Endometrium (tissue), 2 donors: Measurements from ENCODE around the gene COG5.

Experiments
- FAIRE-seq: peaks from 2 replicates; lab custom pipeline; 2012; peaks lifted over from hg19 to GRCh38; lab: Jason Lieb, UNC
- donor health status: control.
- donor health status: control.

COG5 gene

DNA sequence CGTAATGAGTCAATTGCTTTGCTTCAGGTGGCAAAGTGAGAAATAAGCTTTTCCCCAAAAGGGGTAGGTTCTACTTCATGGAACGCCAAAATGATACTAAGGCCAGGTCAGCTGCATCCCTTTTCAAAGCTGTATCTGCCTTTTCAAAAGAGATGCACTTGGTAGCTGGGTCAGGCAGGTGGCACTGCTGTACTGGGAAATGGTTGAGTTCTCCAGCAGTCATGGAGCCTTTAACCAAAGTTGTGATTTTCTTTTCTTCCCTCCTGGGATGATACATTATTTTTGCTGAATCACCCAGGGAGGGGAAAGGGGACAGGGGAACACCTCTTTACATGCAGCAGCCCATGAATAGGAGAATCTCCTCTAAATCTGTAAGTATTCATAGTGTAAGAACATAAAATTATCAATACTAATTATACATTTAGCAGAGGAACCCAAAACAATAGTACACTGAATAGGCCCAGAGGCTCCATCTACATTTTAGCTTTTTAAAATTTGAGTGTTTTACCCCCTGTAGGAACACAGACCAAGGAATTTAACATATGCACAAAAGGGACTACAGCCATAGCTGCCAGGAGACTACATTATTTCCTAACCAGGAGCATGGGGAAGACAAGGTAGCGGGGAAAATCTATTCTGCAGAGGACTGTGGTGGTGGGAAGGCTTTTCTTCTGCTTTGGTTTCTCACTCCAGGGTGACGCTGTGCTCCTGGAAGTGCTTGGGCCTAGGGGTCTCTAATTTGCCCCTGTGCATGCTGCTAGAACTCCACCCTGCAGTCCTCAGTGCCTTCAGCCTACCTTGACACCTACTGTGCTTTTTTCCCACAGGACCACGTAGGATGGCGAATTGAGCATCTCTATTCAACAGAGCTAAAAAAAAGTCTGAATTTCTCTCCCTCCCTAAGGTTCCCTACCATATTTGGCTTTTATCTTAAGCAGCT is 100.3 kb downstream of the COG5 start:
- peak; percentile 72 for FAIRE-seq

DNA sequence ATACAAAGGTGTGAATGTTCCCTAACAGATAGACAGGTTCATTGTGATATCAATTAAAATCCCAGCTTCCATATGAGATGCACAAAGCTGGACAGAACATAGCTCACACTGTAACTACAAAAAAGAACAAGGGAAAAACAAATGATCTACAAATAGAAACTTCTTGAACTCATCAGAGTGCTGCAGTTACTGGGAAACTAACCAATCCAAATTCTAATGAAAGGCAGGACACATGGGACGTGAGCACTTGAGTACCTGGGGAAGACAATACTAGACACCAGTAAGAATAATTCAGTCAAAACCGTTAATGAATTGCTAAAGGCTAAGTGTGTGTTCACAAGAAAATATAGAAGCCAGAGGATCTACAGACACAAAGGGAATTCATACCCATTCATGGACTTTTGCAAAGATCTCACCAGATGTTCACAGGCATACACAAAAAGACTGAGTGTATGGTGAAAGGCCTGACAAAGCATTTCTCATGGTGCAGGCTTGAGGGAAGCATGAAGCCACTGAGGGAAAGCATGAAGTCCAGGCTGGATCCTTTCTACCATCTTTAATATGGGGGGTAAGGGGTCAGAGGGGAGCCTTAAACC is 101.7 kb downstream of the COG5 start:
- FAIRE-seq: no peak

DNA sequence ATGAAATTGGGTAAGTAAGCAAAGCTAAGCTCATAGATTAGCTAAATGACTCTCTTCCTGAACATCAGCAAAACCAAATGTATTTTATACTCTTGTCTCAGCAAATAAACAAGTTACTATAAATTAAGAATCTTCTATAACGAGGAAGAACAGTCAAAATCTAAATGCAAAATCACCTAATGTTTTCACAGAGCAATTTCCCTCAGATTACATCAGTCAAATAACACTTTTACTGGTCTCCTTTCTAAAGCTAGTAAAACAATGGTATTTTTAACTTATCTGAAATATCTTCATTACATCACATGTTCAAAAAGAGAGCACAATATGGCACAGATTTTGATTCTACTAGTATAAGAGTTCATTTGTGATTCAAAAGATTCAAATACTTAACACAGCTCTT is 110.3 kb downstream of the COG5 start:
- no peak for FAIRE-seq

DNA sequence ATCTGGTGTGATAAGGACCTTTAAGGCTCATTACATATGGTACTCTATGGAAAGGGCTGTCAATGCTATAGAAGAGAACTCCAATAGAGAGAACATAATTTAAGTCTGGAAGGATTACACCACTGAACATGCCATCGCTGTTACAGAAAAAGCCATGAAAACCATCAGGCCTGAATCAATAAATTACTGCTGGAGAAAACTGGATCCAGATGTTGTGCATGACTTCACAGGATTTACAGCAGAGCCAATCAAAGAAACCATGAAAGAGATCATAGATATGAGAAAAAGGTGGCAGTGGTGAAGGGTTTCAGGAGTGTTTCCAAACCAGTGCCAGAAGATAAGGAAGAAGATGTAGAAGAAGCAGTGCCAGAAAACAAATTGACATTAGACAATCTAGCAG is 112.8 kb downstream of the COG5 start:
- no peak for FAIRE-seq

DNA sequence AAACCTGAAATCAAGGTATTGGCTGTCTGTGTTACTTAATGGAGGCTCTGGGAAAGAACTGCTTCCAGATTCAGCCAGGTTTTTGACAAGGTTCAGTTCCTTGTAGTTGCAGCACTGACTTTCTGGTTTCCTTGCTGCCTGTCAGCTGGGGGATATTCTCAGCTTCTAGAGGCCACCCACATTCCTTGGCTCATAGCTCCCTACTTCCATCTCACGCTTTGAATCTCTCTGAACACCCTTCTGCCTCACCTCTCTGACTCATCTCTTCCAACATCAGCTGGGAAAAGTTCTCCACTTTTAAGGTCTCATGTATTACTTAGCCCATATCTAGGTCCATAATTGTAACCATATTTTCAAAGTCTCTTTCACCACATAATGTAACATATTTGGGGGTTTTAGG is 116.7 kb downstream of the COG5 start:
- FAIRE-seq: no peak

DNA sequence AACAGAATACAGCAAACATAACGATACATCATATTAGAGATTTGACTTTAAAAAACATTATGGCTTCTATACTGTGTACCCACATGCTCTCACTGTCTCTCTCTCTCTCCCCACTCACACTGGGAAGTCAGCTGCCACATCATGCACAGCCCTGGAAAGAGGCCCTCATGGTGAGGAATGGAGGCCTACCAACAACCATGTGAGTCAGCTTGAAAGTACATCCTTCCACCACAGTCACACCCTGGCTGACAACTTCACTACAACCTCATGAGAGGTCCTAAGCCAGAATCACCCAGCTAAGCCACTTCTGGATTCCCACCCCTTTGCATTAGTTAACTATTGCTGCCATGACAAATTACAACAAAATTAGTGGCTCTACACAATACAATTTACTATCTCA is 117.2 kb downstream of the COG5 start:
- FAIRE-seq: no peak

DNA sequence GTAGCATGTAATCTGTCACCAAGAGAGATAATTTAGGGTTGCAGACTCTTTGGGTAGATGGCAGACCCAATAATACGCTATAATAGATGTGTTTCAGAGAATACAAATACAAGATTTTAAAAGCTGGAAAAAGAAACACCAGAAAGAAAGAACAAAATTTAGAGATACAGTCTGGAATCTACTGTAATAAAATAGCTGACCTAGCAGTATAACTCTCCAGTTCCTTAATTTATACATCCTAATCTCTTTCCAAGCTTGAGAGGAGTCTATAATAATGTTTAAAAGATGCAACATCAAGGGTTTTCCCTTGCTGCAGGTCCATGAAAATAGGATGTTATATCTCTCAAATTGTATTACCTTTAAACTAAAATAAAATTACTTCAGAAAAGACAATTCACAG is 121.0 kb downstream of the COG5 start:
- FAIRE-seq: no peak

DNA sequence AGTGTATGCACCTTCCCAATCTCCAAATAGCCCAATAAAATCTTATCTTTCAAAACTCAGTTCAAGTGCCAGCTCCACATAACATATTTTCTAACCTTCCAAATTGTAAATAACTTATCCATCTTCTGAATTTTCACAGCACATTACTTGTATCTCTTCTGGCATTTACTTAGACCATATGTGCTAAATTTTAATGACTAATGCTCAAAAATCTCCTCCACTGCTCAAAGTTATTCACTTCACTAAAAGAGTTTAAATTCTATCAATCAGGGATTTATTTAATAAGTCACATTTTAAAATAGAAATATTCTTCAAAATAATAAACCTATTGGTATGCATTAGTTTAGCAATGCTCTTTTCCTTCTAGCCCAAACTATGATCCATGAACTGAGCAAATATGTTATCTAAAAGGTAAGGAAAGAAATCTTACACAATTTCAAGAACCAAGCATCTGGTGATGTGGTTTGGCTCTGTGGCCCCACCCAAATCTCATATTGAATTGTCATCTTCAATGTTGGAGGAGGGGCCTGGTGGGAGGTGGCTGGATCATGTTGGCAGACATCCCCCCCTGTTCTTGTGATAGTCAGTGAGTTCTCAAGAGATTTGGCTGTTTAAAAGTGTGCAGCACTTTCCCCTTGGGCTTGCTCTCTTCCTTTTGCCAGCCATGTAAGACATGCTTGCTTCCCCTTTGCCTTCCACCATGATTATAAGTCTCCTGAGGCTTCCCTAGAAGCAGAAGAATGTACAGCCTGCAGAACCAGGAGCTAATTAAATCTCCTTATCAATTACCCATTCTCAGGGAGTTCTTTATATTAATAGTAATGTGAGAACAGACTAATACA is 121.9 kb downstream of the COG5 start:
- no peak for FAIRE-seq

DNA sequence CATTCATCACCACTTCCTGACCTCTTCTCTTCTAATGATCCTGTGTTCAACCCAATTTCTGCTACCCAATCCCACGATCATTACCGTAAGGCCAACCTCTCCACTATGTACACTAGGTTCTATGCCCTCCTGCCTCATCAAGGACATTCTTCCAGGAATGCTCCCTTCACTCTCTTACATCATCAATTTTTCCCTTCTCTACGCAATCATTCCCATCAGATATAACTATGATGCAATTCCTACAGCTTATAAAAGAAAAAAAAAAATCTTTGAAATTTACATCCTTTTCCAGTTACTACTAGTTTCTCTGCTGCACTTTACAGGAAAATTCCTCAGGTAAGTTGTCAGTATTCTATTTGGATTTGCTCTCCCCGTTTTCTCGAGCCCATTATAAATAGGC is 124.7 kb downstream of the COG5 start:
- no peak for FAIRE-seq

DNA sequence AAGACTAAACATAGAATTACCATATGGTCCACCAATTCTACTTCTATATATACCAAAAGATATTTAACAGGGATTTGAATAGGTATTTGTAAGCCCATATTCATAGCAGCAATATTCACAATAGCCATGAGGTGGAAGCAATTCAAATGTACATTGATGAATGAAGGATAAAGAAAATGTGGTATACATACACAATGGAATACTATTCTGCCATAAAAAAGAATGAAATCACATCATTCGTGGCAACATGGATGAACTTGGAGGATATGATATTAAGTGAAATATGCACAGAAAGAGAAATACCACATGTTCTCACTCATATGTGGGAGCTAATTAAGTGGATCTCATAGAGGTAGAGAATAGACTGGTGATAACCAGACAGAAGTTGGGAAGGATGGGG is 128.0 kb downstream of the COG5 start:
- no peak for FAIRE-seq

DNA sequence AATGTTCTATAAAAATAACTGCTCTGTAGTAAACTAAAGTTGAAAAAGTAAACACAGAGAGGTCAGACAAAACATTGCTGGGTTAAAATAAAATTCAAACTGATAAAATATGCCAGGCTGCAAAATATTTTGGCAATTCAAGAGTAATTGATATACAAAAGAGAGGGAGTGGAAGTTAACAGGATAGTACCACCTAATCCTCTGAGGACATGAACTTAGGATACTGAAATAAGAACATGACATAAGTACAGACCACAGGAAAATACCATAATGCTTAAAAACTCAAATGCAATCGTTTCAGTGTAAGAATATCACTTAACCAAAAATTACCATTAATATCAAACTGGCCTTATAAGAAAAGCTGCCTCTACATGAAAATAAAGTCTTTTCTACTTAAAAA is 131.5 kb downstream of the COG5 start:
- FAIRE-seq: no peak

DNA sequence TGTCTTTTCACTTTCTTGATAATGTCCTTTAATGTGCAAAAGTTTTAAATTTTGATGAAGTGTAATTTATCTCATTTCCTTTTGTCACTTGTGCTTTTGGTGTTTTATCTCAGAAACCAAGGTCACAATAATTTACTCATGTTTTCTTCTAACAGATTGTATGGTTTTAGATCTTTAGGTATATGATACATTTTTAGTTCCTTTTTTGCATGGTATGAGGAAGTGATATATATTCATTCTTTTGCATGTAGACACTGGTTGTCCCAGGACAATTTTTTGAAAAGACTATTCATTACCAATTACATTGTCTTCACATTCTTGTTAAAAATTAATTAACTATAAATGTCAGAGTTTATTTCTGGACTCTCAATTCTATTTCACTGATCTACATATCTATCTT is 133.7 kb downstream of the COG5 start:
- no peak for FAIRE-seq

DNA sequence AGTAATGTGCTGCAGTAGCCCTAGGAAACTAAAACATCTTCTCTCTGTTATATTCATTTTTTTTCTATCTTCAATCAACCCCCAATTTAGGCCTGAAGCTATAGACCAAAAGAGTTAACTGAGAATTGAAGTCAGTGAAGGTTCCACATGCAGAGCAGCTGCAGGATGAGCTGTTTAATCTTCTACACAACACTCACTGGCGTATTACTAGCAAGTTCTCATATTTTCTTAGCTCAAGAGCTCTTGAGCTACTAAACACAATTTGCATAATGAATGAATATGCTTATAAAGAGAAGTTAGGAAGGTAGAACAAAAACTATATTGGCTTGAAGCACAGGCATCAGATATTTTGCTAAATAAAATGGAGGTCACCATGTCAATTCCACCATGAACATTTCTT is 135.1 kb downstream of the COG5 start:
- no peak for FAIRE-seq

DNA sequence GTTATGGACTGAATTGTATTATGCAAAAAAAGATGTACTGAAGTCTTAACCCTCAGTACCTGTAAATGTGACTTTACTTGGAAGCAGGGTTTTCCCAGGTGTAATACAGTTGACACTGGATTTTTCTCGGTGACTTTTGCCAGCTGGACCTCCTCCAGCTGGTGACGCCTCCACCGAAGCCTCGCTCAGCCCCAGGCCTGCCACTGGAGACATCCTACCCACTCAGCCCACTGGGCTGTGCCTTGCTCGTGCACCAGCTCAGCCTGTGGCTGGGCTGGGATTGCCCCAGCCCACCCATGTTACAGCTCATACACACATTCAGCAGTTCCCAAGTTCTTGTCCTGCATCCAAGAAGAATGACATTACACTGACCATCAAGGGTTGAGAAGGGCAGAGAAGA is 136.3 kb downstream of the COG5 start:
- no peak for FAIRE-seq

DNA sequence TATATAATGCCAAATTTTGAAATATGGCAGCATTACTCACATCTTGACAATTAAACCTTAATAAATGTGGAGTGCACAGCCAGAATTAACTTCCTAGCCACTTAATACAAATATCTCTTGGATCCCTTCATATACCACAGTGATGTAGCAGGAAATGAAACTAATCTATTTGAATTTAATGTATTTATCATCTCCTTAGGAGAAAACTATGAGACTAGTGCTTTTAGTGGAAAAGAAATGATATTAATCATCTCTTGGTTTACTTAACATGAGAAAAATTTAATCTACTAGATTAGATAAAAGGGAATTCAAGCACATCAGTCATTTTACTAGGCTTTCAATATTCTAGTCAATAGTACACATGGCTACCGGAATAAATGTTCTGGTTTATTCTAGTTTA is 149.5 kb downstream of the COG5 start:
- no peak for FAIRE-seq

DNA sequence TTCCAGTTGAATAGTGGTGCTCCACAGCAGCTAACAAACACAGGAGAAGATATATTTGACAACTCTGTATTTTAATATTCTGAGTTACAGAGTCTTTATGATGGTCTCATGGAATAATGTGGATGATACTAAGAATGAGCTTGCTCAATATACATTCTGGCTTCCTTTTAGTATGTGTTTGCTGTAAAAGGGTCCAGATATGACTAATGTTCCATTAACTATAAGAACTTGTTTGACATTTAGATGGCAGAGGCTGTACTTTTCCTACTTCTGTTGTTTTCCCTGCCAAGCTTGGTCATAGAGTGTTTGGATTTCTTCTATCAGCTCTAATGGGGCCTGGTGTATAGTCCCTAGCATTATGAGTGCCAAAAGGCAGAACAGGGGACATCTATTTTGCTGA is 155.4 kb downstream of the COG5 start:
- no peak for FAIRE-seq

DNA sequence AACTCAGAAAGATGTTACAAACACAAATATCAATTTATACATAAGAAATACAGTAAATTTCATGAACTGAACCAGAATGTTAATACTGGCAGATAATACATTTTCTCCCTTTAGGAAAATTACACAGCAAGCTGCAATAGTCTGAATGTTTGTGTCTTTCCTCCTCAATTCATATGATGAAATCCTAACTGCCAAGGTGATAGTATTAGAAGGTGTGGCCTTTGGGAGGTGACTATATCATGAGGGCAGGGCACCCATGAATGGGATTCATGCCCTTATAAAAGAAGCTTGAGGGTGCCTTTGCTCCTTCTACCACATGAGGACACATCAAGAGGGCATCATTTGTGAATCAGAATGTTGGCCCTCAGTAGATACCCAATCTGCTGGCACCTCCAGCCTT is 158.2 kb downstream of the COG5 start:
- FAIRE-seq: no peak

DNA sequence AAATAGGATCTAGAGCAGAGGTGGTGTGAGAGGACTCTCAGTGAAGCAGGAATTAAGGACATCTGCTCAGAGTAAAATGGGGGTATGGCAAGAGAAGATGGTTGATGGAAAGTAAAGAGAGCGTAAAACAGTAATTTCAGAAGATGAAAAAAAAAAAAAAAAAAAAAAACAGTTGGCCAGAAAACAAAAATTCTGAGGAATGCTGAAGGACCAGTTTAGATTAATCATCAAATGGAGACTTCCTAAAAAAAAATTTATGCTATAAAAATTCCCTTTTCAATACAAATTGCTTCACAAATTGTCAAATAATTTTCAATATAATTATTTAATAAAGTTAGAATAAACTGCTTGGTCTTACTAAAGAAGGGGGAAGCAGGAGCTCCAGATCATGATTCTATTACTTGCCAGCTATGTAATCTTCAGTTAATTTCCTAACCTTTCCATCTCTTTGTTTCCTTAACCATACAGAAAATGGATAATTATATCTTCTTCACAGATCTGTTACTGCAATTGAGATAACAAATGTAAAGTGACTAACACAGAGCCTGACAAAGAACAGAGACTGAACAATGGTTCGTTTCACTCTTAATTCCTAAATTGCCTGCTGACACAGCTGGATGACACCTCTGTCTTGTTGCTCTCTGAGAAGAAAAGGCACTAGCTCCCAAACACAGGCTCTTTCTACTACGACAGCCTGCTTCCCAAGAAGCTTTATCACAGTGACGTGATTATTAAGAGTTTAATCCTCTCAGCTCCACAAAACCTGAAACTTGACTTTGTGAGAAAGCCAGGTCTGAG is 158.8 kb downstream of the COG5 start:
- no peak for FAIRE-seq

DNA sequence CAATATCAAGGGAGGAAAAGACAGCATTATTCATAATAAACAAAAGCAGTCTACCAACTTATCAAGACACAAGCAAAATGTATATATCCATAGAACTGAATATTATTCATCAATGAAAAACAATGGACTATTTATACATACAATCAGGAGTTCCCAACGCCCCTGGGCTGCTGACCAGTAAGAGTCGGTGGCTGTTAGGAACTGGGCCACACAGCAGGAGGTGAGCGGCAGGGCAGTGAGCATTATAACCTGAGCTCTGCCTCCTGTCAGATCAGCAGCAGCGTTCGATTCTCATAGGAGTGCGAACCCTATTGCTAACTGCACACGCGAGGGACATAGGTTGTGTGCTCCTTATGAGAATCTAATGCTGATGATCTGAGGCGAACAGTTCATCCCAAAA is 165.6 kb downstream of the COG5 start:
- no peak for FAIRE-seq

DNA sequence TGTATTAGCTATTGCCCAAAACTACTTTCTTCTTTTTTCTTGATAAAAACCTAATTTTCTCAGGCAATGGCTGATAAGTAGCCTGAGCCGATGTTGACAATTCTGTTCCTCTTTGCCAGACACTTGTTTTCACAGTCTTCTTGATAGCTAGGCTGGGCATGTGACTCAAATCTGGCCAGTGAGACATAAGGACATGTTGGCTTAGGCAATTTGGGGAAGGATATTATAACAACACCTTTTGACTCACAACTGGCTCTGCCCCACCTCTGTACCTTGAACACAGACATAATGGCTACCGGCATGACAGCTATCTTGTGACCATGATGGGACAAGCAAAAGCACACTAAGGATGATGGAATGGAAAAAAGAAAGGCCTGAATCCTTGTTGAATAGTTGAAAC is 166.7 kb downstream of the COG5 start:
- no peak for FAIRE-seq

DNA sequence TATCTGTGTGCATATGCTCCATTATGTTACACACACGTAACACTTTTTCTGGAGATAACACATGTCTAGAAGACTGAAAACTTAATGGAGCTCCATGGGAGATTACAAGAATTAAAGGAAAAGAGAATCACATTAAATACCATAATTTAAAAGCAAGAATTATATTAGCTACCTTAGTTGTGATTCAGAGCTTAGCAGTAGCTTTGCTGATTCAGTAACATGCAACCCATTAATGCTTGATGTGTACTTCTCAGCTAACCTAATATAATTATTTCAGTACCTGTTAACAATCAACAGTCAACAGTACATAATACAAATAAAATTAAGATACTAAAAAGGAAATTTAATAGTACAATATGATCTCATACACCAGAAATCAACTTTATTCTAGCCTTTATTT is 167.6 kb downstream of the COG5 start:
- FAIRE-seq: peak; percentile 21

DNA sequence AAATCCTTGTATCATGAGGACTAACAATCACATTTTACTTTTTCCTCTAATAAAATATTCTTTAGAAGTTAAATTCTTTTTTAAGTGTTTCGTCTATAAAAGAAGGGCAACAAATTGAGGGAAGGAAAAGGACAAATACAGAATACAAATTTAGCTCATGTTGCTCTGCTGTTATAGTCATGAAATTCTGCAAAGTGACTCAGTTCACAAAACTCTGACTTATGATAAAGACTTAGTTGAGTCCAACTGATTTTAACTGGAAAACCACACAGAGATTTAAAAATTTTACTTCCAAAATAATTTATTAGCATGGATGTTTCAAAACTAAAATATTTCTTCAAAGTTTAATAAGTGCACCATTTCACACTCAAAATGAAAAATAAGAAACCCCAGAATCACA is 168.9 kb downstream of the COG5 start:
- peak; percentile 82 for FAIRE-seq
